Activated CD8-positive, alpha-beta memory T cell treated with anti-CD3 and anti-CD28 coated beads for 36 hours (primary cell): ENCODE results near the gene SLC45A1. TPM values are rescaled to one million over a fixed set of nuclear protein-coding genes. Genes with fewer than 3 reads are reported as not detected.
"Not testable (repeated sequence)": the region's sequence is repeated elsewhere in the genome, so short reads cannot be mapped to it uniquely, and the experiment has no call there.

Experiments used
- CTCF ChIA-PET: fragments of 350-600 bp; sonication (Branson Sonifier 250); formaldehyde crosslinking; loops from one replicate; lab custom pipeline; 2021; ENCODE audit warnings: antibody characterized with exemption; lab: Charles Lee
- POLR2A ChIA-PET: fragments of 350-600 bp; sonication (Branson Sonifier 250); formaldehyde crosslinking; loops from one replicate; lab custom pipeline; 2021; ENCODE audit warnings: antibody characterized with exemption; lab: Charles Lee
- total RNA-seq, 2 experiments: library from RNA; stranded (reverse); gene quantifications; one replicate each; pipeline ENCODE4 v1.2.3, GENCODE V29; 2021

The SLC45A1 gene
- total RNA-seq, 2 experiments from 2014 or later, result 0.48 to 0.50 TPM

DNA sequence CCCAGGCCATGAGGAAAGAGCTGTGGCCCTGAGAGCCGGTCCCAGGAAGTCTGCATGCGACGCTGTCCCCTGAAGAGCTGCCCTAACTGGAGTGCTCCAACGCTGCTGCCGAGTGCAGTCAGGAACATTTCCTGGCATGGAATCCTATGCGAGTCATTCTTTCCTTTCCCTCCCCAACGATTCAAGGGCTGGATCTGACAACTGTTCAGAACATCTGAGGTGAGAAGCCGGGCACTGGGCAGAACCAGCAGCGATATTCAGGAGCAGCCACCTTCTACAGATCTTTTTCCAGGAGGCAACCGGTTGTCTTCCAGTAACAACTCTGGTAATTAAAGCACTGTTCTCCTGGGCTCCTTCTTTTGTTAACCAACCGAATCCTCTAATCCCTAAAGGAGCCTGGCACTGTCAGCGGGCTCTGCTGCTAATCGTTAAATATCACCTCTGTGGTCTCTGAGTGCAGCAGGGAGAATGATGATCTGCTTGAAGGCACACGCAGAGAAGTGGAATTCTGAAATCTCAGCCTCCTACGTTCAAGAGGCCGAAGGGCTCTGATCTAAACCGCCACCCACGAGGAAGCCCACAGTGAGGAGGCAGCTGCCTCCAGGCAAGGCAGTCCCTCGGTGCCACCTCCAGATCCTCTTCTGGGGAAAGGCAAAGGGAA is 55.8 kb downstream of the SLC45A1 start:
- POLR2A ChIA-PET, result no interaction called here
- CTCF ChIA-PET, result no interaction called here

DNA sequence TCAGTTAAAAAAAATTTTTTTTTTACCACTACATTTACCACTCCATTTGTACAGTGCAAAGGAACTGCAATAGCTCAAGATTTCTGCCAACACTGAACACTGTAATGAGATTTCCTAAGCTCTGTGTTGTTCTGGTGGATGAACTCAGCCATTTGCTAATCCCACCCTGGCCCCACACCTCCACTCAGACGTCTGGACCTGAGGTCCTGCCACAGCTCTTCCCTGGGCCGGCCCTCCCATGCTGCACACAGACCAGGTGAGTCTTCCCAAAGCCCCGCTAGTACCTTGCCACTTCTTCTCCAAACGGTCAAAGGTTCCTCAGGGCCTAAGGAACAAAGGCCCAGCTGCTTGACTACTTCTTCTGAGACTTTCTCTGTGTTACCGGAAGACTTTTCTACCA is 56.4 kb downstream of the SLC45A1 start:
- ChIA-PET POLR2A (no interaction called here), CTCF (no interaction called here)

DNA sequence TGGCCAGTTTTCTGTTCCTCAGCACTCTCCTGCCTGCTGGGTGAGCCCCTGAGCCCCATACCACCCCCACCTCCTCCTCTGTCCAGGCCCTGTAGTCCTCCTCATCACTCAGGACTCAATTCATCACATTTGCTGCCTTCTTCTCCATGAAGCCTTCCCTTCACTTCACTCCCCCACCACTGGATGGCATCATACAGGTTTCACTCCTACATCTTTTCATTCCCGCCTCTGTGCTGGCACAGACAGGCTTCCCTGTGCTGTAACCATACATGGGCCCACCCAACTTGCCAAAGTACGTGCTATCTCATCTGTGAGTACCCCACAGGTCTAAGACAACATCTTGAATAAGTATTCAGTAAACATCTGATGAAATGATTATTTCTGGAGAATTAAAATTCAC is 56.9 kb downstream of the SLC45A1 start:
- ChIA-PET POLR2A (no interaction called here), CTCF (no interaction called here)

DNA sequence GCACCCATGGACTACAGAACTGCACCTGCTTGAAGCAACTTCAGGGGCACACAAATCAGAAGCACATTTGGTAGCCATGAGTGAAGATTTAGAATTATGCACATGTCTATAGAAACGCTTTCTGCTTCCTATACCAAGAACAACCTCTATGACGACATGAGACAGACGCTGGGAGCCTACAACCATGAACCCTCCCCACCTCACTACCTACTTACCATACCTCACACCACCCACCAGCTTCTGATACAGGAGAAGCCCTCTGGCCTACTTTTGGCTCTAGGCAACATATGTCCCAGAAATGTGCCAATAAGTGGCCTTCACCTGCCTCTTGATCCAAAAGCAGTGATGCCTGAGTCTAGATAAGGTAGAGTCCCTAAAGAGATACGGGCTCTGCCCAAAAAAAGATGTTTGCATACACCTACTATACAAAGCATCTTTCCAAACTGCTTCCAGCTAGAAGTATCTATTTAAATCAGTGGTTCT is 58.5 kb downstream of the SLC45A1 start:
- ChIA-PET CTCF (interaction anchor here (0.6 to 1.2 kb wide), 2 partner anchors 11 to 611 kb away, joined by 3 read pairs; no protein-coding TSS in a partner anchor), POLR2A (no interaction called here)

DNA sequence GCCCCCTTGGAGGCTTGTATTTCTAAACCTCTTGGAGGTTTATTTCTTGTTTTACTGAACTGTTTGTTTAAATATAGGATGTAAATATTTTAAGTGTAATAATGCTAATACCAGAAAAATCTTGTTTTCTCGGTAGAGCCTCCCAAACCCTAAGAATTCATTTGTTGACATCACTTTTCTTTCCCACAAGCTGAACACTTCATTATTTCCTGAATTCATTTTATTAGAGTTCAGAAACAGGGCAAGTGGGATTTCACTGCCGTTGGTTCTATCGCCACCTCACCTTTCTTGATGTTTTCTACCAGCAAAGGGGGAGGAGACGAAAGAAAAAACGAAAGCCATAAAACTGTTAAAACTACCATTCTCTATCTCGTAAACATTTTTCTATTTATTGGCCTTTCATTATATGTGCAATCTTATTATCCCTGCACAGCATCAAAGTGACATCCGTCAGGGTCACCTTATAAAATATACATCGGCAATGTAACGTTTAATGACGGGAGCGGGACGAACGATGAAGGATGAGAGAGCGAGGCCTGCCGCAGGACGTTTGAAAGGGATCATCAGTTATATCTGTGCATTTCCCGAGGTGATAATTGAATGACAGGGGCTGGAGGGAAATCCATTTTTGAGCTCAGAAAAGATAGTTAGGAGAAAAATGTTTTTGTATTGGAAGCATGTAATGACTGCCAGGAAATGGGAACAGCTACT is 59.5 kb downstream of the SLC45A1 start:
- ChIA-PET POLR2A (no interaction called here), CTCF (interaction anchor here (1.2 kb wide), 1 partner anchor 10 kb away, joined by 3 read pairs; no protein-coding TSS in a partner anchor)

DNA sequence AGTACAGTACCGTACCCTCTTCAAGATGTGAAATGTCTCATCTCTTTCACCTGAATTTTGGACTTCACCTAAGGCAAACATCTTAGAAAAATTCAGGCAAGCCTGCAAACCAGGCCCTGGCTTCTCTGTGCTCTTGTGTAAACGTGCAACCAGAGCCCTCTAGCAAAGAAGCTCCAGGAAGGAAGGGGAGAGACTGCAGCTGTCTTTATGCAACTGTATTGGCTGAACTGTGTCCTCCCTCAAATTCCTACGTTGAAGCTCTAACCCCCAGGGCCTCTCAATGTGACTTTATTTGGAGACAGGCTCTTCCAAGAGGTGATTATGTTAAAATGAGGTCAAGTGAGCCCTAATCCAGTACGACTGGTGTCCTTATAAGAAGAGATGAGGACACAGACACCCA is 60.3 kb downstream of the SLC45A1 start:
- ChIA-PET POLR2A (no interaction called here), CTCF (interaction anchor here (0.5 kb wide), 1 partner anchor 738 kb away, joined by 3 read pairs; no protein-coding TSS in a partner anchor)

DNA sequence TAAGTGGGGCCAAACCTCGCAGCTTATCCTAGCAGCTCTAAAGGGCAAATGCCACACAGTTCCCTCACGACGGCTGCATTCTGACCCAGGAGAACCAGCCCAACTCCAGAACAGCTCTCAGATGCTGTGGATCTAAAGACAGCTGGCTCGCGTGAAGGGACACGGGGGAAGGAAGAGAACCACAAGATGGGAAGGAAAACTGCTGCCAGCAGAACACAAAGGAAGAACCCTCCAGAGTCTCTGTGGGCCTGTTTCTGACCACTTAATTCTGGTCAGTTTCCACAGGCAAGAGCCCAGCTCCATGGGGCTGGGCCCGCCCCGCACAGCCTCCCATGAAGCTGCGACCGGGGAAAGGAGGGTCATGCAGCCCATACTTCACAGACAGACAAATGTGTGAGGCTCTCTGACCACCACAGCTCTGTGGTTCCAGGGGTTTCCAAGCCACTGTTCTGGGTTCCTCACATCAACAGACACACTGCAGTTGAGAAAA is 61.1 kb downstream of the SLC45A1 start:
- ChIA-PET CTCF (interaction anchor here (1.2 kb wide), 1 partner anchor 345 kb away, joined by 3 read pairs; no protein-coding TSS in a partner anchor), POLR2A (no interaction called here)

DNA sequence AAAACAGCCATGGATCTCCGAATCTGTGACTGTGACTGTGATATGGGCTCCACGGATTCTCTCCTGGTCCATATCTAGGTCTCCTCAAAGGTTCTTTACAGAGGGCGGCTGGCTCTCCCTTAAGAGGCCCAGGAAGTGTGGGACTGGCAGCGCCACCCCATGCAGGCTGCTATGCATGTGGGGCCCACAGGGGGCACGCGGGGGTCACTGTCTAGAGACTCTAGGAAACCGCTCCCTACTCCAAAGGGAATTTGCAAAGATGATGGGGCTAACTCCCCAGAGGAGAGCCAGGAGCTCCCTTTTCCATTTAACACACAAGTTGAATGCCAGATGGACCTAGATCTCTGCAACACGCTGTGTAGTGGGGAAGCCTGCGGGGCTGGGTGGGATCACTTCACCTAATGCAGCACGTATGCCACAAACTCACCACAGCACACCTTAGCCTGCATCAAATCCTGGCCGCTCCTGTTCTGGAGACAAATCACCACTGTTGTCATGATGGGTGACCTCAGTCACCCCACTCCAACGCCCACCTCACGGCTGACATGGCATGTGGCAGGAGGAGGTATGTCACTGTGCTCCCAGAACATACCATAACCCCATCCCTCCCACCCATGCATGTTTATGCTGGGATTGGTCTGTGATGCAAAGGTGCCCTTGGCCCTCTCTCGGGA is 61.7 kb downstream of the SLC45A1 start:
- POLR2A ChIA-PET, result interaction anchor here (0.6 kb wide), 1 partner anchor 169 kb away, joined by 4 read pairs; no protein-coding TSS in a partner anchor

DNA sequence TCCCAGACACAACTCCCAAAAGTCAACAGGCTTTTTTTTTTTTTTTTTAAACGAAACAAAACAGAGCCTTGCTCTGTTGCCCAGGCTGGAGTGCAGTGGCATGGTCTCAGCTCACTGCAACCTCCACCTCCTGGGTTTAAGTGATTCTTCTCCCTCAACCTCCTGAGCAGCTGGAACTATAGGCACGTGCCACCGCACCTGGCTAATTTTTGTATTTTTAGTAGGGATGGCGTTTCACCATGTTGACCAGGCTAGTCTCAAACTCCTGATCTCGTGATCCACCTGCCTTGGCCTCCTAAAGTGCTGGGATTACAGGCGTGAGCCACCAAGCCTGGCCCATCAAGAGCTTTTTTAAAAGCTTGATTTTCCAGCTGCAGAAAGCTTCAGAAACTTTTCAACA is 62.4 kb downstream of the SLC45A1 start:
- CTCF ChIA-PET, result not testable (repeated sequence)
- POLR2A ChIA-PET, result interaction anchor here (0.6 kb wide), 1 partner anchor 168 kb away, joined by 4 read pairs; no protein-coding TSS in a partner anchor

More for the DNA sequence above, 61.7 kb downstream of the SLC45A1 start:
- CTCF ChIA-PET, result interaction anchor here (1.2 kb wide), 1 partner anchor 344 kb away, joined by 3 read pairs; no protein-coding TSS in a partner anchor

DNA sequence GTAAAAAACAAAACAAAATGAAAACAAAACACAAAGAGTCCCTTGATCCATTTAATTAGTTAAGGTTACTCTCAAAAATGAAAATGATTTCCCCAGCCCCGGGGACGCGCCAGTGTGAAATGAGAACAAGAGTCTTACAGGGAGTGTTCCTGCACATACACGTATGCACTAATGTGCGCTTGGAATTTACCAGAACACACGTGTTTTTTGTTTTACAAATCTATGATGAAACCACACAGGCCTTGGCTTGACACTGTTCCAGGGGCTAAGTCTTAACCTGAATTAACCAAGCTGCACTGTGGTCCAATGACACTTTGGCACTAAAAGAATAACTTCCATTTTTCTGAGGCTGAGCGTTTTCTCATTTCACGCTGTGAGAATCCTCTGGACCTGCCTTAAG is 63.7 kb downstream of the SLC45A1 start:
- ChIA-PET CTCF (interaction anchor here (1.0 kb wide), 1 partner anchor 16 kb away, joined by 3 read pairs; no protein-coding TSS in a partner anchor), POLR2A (no interaction called here)

DNA sequence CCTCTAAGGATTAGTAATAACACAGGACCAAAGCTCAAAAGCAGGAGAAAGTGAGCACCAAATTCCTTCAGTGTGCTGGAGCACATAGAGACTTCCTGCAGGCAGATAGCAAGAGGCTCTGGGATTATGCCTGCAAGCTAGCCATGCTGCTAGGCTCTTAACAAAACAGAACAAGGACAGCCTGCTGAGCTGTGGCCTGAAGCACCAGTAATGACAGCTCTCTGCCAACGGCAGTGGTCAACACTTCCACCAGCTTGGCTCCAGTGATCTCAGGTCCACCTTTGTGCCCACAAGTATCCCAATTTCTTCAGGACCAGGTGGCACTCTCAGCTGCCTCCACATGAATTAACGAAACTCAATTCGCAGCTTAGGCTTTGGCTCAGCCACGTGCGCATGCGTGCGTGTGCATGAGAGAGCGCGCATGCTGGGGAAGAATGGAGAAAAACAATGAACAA is 64.2 kb downstream of the SLC45A1 start:
- POLR2A ChIA-PET, result no interaction called here

DNA sequence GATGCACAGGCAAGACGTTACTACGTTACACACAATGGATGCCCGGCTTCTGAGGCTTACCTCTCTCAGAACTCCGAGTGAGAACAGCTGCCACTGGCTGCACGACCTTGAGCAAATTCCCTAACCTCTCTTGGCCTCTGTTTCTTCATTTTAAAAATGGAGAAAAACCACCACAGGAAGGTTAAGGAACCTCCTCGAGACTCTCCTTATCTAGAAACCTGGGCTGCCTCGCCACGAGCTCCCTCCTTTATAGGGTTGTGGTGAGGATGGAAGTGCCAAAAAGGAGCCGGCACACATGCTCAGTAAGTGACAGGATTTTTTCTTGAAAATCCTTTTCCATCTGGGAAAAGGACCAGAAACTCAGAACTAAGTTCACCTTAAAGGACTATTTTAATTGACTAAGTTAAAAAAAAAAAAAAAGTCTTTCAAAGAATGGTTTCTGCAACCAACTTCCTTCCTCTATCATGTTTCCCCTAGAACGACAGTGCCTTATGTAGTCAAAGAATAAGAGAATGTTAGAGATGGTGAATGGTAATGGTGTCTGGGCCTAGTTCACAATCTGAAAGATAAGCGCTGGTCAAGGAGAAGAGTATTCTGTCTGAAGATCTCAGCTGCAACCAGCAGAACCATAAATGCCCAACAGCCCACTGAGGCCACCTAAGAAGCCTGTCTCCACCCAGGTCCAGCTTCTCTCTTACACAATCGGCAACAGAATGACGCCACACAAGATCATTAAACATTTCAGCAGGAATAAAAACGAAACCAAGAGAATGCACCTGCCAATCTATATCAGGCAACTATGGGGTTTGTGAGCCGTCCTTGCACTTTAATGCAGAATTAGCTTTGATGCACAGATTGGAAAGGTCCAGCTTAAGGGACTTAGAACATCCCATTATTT is 64.9 kb downstream of the SLC45A1 start:
- ChIA-PET POLR2A (no interaction called here), CTCF (interaction anchor here (0.8 kb wide), 1 partner anchor 68 kb away, joined by 3 read pairs; no protein-coding TSS in a partner anchor)

More for the DNA sequence above, 64.2 kb downstream of the SLC45A1 start:
- CTCF ChIA-PET, result interaction anchor here (1.0 kb wide), 1 partner anchor 15 kb away, joined by 3 read pairs; no protein-coding TSS in a partner anchor

DNA sequence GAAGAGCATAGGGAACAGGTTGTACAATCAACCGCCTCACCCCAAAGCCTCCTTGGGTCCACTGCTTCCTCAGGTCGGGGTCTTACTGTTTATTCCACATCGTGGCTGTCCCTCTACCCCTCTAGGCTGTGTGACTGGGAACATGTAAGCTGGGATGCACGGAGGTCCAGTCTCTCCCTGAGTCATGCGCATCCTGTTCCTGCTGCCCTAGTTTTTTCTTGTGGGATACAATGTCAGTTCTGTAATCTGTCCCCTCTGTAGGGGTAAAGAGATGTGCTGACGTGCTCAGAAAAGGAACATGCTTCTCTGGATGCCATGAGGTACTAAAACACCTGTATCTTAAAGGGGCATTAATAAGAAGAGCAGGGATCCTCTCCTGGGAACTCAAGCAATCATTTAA is 66.2 kb downstream of the SLC45A1 start:
- POLR2A ChIA-PET, result no interaction called here
- CTCF ChIA-PET, result no interaction called here

DNA sequence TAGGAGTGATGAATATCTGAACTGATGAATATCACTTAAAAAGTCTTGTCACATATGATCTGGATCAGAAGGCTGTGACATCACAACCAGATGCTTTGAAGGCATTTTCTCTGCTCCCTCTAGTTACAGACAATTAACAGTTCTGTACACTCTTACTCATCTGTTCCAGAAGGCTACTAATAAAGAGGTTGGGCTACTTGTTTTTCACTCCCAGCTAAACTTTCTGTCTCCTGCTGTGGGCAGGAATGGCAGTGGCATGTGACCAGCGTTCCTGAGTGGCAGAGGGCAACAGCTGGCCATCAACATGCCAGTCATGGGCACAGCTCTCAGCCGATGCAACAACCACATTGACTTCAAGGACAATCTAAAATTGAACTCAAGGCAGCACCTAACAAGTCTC is 66.7 kb downstream of the SLC45A1 start:
- POLR2A ChIA-PET, result no interaction called here
- CTCF ChIA-PET, result no interaction called here

DNA sequence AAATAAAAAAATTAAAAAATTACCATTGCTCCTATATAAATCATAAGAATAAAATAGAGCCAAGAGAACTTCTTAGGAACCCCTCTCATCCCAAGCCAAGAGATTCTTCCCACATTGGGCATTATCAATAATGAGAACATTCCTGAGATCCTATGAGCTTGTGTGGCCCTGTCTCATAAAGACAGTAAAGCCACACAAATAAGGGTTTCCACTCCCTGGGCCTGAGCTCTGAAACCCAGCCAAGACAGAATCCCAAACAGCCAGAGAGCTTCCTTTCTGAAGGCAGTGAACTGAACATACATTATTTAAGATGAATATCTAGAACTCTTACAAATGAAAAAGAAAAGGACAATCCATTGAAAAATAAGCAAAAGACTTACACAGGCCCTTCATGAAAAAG is 68.3 kb downstream of the SLC45A1 start:
- POLR2A ChIA-PET, result no interaction called here
- CTCF ChIA-PET, result interaction anchor here (1.0 kb wide), 1 partner anchor 21 kb away, joined by 3 read pairs; no protein-coding TSS in a partner anchor

DNA sequence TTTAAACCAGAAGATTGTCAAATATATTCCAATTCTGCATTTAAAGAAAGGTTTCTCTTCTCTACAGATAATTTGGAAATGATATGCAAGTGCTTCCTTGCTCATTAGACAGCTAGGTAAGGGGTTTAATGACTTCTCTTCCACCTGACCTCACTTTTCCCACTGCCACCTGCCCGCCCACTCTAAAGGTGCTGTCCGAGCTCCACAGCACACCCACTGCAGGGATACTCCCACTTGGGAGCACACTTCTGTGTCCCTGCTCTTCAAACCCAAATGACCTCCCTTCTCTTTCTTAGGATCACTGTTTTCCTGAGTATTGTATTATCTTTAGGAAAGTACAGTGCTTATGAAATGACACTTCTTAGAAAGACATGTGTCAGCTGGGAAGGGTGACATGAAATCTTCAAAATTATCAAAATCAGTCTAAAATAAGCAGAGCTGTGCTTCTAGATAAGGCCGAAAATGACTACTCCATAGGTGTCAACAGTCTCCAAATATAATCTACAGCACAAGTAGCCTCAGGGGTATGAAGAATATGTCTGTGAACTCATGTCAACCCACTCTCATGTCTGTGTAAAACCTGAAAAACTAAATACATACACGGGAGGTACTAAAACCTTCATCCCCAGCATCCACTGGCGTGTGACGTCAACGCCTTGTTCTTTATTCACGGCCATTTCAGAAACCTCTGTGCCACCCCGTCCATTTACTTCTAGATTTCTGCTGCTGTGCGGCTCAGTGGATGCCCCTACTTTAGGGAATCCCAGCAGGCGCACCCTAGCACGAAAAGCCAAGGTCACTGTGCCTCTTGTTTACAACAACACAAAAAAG is 71.0 kb downstream of the SLC45A1 start:
- CTCF ChIA-PET, result interaction anchor here (0.6 kb wide), 1 partner anchor 458 kb away, joined by 3 read pairs; no protein-coding TSS in a partner anchor
- POLR2A ChIA-PET, result no interaction called here

DNA sequence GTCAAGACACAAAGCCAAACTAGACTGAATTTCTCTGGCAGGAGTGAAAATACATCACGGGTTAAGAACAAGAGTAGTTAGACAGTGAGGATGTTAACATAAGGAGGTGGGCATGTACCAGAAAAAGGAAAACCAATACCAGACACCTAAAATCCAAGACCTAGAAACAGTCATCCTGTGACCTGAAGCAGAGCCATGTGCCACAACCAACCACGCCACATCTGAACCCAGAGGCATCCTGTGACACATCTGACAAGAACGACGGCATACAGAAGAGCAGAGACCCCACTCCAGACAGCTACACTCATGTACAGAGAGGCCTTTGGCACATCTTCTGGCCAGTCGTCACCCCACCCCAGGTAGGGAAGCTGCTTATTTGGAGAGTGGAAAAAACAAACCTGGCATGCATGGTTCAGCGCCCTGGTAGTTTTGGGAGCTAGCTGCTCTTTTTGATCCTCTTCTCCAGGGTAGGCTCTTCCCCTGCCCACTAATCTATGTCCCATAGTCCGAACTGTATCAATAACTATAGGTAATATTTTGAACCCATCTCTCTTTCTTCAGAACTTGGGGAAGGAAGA is 72.1 kb downstream of the SLC45A1 start:
- ChIA-PET CTCF (interaction anchor here (0.9 kb wide), 1 partner anchor 336 kb away, joined by 4 read pairs; no protein-coding TSS in a partner anchor), POLR2A (no interaction called here)
